Fibroblast of lung (primary cell): ENCODE data around the gene DRC3.

ENCODE experiments used
- EZH2 ChIP-seq: IDR thresholded peaks from 2 replicates; pipeline ENCODE4 v1.5.1; 2012; ENCODE audit warnings: low read length, control low read depth, mild to moderate bottlenecking; ENCODE audit errors: missing control alignments
- TF ChIP-seq, protein P1 (sequence below), 2 donors: IDR thresholded peaks in 1 of 2; conservative IDR thresholded peaks in 1 of 2; 1 replicate in 1 of 2; 2 replicates in 1 of 2; pipeline ENCODE4 v1.5.1; 2011 to 2012; ENCODE audit warnings: low read length in 2 of 2, control low read depth in 1 of 2, inconsistent platforms in 1 of 2, low read depth in 1 of 2, mild to moderate bottlenecking in 1 of 2

DNA sequence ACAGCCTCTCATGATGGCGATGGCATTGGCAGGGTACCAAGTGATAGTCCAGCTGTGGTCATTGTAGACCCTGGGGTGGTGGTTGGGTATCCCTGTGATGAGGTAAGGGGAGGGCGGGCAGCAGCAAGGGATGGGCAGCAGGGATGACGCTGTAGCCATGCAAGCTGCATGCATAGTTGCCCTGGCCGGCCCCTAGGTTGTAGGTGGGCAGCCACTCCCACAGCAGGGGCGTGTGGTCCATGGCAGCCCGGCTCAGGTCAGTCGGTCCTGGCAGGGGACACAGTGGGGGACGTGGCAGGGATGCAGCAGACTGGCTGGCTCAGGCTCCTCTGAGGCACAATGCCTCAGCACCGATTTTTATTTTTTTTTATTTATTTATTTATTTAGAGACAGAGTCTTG, 8.7 kb downstream of the DRC3 start:
- TF ChIP-seq EZH2, result no peak
- TF ChIP-seq, protein P1, sequence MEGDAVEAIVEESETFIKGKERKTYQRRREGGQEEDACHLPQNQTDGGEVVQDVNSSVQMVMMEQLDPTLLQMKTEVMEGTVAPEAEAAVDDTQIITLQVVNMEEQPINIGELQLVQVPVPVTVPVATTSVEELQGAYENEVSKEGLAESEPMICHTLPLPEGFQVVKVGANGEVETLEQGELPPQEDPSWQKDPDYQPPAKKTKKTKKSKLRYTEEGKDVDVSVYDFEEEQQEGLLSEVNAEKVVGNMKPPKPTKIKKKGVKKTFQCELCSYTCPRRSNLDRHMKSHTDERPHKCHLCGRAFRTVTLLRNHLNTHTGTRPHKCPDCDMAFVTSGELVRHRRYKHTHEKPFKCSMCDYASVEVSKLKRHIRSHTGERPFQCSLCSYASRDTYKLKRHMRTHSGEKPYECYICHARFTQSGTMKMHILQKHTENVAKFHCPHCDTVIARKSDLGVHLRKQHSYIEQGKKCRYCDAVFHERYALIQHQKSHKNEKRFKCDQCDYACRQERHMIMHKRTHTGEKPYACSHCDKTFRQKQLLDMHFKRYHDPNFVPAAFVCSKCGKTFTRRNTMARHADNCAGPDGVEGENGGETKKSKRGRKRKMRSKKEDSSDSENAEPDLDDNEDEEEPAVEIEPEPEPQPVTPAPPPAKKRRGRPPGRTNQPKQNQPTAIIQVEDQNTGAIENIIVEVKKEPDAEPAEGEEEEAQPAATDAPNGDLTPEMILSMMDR (conservative IDR thresholded peaks at IDR 0.05 in 1 of 2, IDR thresholded peaks at IDR 0.05 in 1 of 2; ENCODE audit: low read depth in 1 of 2, low read length in 2 of 2), result no peak
